GM12875 (cell line): ENCODE data around the gene STK32A.
A peak's percentile ranks its signal among the peaks of the same experiment; 100 is the strongest.

Source experiments
- H3K4me3 ChIP-seq: one replicate; pipeline ENCODE4 v1.5.1; 2011; ENCODE audit warnings: low read depth, low read length, control low read depth
- TF ChIP-seq, protein P1 (sequence below): IDR thresholded peaks from 2 replicates; pipeline ENCODE4 v1.5.1; 2011; ENCODE audit warnings: low read depth, mild to moderate bottlenecking, control low read depth, inconsistent platforms, low read length, moderate library complexity, borderline replicate concordance; ENCODE audit not compliant: insufficient read depth

Gene STK32A

GRCh38 chr5:147321569-147321968, 86.7 kb downstream of the STK32A start:
- TF ChIP-seq, protein P1, sequence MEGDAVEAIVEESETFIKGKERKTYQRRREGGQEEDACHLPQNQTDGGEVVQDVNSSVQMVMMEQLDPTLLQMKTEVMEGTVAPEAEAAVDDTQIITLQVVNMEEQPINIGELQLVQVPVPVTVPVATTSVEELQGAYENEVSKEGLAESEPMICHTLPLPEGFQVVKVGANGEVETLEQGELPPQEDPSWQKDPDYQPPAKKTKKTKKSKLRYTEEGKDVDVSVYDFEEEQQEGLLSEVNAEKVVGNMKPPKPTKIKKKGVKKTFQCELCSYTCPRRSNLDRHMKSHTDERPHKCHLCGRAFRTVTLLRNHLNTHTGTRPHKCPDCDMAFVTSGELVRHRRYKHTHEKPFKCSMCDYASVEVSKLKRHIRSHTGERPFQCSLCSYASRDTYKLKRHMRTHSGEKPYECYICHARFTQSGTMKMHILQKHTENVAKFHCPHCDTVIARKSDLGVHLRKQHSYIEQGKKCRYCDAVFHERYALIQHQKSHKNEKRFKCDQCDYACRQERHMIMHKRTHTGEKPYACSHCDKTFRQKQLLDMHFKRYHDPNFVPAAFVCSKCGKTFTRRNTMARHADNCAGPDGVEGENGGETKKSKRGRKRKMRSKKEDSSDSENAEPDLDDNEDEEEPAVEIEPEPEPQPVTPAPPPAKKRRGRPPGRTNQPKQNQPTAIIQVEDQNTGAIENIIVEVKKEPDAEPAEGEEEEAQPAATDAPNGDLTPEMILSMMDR: no peak
- no peak overlapping the region for H3K4me3 ChIP-seq

GRCh38 chr5:147327421-147327820, 92.6 kb downstream of the STK32A start:
- no peak overlapping the region for H3K4me3 ChIP-seq
- TF ChIP-seq, protein P1: no peak

GRCh38 chr5:147327905-147328304, 93.1 kb downstream of the STK32A start:
- TF ChIP-seq, protein P1: no peak

GRCh38 chr5:147332658-147333057, 97.8 kb downstream of the STK32A start:
- TF ChIP-seq, protein P1: no peak
- no peak overlapping the region for H3K4me3 ChIP-seq

More at GRCh38 chr5:147327905-147328304, 93.1 kb downstream of the STK32A start:
- H3K4me3 ChIP-seq: no peak overlapping the region

GRCh38 chr5:147336876-147337275, 102.0 kb downstream of the STK32A start:
- no peak overlapping the region for H3K4me3 ChIP-seq
- TF ChIP-seq, protein P1: no peak

DNA sequence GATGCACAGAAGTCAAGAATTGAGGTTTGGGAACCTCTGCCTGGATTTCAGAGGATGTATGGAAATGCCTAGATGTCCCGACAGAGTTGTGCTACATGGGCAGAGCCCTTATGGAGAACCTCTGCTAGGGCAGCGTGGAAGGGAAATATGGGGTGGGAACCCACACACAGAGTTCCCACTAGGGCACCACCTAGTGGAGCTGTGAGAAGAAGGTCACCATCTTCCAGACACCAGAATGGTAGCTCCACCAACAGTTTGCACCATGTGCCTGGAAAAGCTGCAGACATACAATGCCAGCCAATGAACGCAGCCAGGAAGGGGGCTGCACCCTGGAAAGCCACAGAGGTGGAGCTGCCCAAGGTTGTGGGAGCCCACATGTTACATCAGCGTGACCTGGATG, 104.5 kb downstream of the STK32A start:
- TF ChIP-seq, protein P1: peak; percentile 28; the same call in 1 of the 2 replicates
- no peak overlapping the region for H3K4me3 ChIP-seq

DNA sequence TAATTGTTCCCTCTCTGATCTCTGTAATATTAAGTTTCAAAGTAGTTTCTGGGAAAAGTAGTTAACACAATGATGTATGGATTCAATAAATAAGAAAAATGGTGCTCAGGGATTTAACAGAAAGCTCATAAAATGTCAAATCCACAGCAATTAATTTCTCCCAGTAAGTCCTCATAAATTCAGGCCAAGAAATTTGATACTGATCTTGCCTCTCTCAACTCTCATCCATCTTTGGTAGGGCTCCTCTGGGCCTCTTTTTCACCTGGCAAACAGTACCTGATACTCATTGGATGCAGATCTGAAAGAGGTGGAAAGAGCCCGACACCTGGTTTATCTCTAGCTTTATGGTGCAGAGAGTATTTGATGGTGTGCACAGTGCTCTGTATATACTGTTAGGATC, 106.1 kb downstream of the STK32A start:
- TF ChIP-seq, protein P1: no peak
- no peak overlapping the region for H3K4me3 ChIP-seq
